ENCODE results near the gene MID1.
A peak's percentile ranks its signal among the peaks of the same experiment; 100 is the strongest.
"Not testable (repeated sequence)": the region's sequence is repeated elsewhere in the genome, so short reads cannot be mapped to it uniquely, and the experiment has no call there.

Gene MID1

DNA sequence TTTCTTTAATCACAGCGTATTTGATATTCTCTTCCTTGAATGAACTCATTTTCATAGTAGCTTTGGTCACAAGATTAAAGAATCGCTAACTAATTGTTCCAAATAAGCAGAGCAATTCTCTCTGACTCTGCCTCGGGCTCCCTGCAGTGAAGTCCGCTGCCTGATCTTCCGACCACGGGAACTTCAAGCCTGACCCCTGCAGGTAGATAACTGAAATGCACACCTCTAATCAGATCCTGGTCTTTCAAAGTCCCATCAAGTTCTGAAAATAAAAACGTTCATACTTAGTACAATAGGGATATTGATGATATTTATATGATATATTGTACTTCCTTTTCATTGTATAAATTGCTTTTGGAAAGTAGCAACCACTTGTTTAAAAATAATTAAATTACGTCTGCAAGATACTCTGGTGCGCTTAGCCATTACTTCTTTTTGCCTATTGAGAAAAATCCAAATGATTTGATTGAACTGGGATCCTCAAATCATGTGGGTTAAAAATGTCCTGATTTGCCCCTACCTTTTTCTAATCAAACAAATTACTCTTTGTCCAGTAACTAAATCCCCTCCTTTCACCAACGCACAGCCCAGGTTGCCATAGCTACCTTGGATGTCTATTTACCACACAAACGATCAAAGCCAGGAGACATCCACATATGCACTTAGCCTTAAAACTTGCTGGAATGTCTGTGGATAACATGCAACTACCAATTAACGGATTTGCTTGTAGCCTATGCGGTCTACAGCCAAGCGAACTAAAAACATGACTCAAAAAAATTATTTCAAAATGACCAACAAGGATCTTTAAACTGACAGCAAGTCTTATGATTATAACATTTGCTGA lies 4.2 kb downstream of the MID1 start:
- DNase-seq: peak; percentile 63

DNA sequence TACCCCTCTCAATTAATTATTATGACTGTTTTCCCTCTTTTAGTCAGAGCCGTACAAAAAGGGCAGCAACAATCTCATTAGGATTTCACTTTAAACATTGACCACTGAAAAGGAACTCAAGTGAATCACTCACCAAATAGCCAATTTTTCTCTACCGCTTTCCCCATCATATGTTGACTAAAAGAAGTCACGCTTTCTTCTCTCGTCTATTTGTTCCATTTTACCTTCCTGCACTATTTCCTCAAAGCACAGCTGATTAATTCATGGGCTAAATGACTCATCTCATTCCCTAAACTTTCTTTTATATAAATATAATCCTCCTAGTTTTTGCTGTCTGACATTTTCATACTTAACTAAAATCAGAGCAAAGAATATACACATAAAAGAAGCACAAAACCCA lies 8.2 kb downstream of the MID1 start:
- DNase-seq: no peak

DNA sequence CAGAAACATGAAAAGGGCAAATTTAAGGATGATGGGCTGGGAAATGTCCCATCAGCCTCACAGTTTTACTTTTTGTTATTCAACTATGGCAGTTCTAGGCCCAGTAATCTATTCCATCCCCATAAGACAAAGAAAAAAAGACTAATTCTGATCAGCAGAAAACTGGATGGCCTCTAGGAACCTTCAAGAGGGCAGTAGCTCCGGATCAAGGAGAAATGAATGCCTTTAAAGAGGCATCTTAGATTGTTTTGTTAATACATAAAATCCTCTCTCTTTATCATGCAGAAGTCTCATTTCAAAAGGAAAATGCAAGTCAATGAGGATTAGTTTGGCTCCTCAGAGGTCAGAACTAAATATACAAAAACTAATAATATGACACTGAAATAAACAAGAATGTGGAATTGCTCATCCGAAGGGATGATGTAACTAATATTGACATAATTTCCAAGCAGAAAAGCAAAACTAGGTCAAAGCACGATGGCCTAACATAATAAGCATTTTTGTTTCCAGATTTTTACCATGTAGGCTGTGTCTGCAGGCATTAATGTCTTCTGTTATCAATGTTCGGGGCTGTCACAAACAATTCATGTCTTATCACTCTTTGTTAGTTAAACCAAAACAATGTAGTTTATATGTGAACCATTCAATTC lies 8.8 kb downstream of the MID1 start:
- no peak for DNase-seq

DNA sequence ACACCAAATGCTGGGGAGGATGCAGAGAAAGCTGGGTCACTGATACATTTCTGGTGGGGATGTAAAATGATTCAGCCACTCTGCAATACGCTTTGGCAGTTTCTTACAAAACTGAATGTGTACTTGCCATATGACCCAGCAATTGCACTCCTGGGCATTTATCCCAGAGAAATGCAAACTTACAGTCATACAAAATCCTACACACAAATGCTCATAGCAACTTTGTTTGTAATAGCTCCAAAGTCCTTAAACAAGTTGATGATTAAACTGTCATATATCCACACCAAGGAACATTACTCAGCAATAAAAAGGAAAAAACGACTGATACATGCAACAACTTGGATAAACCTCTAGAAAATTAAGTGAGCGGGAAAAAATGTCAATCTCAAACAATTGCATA lies 12.3 kb downstream of the MID1 start:
- no peak for DNase-seq

DNA sequence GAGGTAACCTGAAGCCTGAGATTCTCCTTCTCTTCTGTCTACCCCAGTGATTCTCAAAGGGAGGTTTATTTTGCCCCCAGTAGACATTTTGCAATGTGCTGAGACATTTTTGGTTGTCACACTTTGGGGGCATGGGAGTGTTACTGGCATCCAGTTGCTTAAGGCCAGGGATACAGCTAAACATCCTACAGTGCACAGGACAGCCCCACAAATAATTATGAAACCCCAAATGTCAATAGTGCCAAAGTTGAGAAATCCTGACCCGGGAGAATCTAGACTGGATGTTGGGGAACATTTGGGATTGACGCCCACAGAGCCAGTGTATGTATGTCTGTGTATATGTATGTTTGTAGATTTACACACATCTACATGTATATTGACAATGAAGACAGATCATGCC lies 13.2 kb downstream of the MID1 start:
- no peak for DNase-seq

DNA sequence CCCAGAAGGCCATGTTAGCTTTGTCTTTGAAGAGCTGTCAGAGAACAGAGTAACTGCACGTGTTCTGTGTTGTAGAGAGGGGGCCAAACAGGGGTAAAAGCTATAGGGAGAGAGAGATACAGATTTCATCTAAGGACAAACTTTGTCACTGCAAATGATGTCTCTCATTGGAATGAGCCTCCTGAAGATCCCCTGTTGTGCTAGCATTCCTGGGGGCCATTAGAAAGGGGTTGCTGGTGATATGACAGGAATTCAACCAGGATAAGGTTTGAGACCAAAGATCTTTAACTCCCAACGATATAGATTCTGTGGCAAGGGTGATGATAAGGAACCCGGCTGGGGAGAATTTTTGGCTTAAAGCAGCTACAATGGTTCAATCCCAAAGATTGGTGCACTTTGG lies 16.8 kb downstream of the MID1 start:
- DNase-seq: no peak

DNA sequence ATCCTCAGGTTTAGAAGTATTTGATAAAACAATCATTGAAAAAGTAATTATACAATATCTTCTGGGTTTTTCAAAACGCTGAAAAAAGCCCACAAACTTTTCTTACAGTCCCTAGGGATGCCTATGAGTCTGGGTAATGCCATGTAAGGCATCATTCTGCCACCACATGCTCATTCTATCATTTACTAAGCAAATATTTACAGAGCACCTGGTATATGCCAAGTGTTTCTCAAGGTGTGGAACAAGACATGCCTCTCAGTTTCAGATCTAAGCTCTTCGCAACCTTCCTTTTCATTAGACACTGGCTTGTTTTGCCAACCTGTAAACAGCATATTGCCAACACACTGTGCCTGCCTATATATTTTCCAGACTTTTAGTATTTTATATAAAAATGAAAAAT lies 17.7 kb downstream of the MID1 start:
- DNase-seq: no peak

DNA sequence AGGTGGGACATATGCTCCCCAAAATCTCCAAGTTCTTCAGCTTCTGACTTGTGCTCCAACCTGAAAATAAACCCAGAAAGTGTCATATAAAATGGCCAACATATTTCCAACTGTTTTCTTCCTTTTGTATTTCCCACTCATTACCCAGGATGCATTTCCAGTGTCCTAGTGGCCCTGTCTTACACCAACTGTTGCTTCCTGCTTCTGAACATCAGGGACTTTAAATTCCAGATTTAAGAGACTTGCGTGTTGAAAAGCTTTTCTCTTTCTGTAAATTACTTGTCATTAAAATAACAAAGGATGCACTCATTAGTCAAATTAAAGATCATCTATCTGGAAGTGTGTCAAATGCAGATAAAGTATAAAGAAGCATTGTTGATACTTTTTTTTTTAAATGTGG lies 19.9 kb downstream of the MID1 start:
- no peak for DNase-seq

DNA sequence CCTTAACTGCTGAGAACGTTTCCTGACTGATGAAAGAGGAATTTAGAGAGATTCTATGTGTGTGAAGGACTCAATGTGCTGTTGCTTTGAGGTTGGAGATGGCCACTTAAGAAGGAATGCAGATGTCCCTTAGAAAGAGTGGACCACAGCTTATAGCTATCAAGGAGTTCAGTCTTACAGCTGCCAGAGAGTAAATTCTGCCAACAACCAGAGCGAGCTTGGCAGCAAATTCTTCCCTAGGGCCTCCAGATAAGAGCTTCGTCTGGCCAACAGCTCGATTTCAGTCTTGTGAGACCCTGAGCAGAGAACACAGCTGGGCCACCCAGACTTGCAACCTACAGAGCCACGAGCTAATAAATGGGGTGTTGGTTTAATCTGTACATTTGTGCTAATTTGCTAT lies 21.8 kb downstream of the MID1 start:
- no peak for DNase-seq

DNA sequence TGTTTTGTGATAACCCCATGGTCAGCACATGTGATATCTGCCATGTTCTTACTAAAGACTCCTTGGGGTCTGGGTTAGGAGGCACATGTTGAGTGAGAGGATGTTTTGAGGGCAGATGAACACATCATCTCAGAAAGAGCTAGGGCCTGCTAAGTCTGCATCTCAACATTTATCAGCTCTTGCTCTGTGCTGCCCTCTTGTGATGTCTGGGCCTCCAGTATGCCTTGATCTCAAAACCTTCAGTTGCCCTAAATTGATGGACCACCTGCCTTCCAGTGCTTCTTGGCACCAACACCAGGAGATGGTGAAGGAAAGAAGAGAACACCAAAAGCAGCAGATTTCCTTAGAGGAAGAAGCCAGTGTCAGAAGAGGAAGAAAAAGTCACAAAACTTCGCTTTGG lies 22.5 kb downstream of the MID1 start:
- DNase-seq: peak; percentile 55

DNA sequence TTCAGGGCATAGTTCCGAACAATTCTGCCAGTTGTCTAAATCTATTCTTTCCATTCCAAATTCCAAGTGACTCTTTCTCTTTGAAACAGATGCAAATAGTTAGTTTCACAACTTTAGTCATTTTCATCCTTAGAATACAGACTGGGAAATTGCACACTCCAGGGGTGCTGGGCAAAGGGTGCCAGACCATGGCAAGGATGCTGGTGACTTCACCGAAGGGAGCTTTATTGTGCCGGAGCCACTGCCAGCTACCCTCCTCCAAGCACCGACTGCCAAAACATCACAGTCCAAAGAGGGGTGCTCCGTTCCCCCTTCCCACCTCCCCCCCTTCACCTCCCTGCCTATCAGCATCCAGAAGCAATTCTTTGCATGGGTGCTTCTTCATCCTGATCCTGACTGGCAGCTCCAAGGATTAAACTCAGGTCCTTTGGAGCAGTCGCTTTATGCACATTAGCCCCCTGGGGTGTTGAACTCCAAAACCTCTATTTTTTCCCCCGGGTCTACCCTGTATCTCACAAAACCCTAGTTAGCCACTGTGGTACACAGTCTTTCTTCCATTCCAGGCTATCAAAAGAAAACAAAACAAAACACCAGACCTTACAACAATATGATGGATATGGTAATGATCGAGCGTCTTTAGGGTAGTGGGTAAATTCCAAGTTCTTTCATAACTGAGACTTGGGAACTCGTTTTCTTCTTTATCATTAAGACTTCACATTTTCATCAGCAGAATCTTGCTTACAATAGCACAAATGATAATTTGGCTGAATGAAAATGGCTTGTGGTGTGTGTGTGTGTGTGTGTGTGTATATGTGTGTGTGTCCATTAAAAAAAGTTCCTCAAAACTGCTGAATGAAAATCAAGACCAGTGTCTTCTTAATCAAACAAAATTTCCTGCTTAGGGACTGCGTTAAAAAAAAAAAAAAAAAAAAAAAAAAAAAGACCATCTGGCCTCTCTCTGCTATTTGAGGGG lies 28.7 kb downstream of the MID1 start:
- no peak for DNase-seq

DNA sequence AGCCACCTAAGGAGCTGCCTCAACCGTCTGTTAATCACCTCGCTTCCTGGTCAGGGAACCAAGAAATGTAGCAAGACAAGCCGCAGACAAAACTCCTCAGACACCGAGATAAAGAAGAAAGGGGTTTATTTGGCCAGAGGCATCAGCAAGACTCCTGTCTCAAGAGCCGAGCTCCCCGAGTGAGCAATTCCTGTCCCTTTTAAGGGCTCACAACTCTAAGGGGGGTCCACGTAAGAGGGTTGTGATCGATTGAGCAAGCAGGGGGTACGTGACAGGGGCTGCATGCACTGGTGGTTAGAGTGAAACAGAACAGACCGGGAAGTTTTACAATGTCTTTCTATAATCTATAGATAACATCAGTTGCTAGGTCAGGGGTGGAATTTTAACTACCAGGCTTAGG lies 30.6 kb downstream of the MID1 start:
- DNase-seq: not testable (repeated sequence)

DNA sequence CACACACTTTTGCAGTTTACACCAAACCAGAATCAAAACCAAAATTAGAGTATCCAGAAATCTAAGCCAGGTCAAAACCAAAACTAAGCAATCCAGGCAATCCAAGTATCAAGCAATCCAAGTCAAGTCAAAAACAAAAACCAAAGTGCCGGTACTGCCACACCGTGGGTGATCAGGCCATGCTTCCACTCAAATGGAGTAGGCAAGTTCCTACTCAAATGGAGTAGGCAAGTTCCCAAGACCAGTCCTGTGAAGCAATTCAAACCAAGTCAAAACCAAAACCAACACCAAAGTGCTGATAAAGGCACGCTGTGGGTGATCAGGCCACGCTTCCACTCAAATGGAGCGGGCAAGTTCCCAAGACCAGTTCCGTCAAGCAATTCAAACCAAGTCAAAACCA lies 31.3 kb downstream of the MID1 start:
- DNase-seq: no peak

DNA sequence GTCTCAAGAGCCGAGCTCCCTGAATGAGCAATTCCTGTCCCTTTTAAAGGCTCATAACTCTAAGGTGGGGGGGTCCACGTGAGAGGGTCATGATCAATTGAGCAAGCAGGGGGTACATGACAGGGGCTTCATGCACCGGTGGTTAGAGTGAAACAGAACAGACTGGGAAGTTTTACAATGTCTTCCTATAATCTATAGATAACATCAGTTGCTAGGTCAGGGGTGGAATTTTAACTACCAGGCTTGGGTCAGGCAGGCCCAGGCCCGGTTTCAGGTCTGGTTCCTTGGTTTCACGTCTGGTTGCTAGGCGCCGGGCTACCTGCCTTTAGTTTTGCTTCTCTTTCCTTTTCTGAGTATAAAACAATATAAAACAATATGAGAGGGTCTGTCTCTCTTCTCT lies 35.5 kb downstream of the MID1 start:
- not testable (repeated sequence) for DNase-seq

DNA sequence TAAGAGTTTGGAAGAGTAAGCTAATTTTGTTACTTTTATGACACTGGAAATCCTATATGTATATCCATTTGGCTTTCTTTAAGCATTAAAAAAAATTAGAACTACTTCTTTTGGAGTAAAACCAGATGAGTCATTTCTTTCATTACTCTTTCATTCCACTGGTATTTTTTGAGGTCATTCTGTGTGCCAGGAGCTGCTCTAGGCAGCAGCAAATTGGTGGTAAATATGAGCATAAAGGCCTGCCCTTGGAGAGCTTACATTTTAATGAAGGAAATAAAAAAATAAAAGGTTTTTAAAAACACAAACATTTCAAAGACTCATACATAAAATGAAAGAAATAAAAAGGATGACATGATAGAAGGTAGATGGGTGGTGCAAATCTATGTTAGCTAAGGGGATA lies 37.4 kb downstream of the MID1 start:
- no peak for DNase-seq

DNA sequence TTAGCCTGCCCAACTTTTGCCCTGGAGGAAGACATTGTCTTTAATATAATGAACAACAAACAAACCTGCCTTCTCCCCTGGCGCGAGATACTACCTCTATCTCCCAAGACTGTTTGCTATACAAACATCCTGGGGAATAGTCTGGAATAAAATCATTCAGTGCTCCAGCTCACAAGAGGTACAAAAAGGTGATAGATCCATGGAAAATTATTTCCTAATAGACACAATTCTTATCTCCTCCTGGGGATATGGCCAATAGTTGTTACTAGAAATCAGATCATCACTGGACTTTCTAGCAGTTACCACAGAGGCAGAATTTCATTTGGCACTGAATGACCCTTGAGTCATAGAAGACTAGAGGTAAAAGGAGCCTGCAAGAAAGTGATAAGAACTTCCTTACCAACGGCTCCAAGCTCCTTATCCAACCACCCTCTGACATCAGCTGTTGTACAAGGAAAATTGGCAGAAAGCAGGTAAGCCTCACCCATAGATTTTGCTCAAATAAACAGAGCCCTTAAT lies 38.1 kb downstream of the MID1 start:
- DNase-seq: peak; percentile 70

DNA sequence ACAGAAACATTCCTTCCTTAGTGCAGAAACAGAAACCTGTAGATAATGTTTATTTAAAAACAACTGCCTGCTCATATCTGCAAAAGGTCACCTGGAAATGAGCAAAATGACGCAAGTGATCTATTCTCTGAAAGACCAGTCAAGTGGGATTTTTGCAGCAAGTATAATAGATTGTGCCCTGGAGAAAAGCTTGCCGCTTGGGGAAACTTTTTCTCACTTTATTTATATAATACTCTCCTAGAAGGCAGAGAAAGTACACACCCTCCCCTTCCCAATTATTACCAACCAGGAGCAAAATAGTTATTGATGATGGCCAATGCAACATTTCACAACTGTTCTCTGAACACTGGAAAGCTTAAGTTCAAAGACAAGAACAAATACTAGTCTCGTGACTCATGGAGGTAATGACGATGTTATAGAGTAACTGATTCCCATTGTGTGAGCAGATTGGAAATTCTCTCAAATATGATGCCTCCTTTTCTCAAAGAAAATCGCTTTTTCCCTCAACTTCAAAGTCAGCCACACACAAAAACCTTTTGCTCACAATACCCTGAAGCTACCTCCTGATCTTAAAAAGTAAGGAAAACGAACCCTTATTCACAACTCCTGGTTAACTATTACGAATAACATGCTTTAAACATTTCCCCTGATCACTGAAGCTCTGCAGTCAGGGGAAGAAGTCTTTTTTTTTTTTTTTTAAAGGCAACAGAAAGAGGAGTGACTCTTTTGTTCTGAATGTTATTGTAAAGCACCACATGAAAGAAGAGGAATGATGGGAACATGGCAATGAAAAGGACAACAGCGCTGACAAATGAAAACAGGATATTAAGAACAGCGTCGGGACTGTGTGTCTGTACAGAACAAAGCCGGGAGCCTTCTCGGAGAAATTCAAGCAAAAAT lies 41.0 kb downstream of the MID1 start:
- DNase-seq: no peak

DNA sequence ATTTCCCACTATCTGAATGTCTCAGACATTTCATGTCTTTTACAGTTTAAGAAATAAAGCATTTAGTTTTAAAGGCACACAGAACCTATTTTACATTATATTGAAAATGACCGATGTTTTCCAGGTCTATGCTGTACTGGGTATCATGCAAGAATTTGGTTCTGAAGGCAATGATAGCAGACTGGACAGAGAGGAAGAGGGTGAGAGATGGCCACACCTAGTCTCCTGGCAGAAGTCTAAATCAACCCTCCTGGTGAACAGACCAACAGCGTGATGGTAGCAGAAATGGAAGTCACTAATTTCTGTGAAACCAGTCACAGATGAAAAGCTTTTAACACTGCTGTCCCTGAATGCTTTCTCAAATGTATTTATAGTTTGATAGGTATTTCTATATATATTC lies 41.9 kb downstream of the MID1 start:
- DNase-seq: no peak

DNA sequence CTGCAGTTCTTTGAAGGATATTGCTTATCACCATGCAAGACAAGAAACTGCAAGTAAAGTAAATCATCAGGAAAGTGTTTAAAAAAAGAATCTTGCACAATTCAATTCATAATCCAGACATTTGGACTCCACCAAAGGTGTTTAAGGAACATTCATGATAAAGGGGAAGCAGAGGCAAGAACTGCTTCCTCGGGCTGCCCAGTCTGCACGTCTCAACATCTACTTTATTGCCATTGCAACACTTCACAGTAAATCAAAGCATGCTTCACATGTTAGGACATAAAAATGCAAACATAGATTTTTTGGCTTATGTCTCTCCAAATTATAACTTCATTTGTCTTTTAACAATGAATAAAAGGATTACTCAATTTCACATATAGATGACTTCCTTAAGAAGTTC lies 42.5 kb downstream of the MID1 start:
- DNase-seq: peak; percentile 6

DNA sequence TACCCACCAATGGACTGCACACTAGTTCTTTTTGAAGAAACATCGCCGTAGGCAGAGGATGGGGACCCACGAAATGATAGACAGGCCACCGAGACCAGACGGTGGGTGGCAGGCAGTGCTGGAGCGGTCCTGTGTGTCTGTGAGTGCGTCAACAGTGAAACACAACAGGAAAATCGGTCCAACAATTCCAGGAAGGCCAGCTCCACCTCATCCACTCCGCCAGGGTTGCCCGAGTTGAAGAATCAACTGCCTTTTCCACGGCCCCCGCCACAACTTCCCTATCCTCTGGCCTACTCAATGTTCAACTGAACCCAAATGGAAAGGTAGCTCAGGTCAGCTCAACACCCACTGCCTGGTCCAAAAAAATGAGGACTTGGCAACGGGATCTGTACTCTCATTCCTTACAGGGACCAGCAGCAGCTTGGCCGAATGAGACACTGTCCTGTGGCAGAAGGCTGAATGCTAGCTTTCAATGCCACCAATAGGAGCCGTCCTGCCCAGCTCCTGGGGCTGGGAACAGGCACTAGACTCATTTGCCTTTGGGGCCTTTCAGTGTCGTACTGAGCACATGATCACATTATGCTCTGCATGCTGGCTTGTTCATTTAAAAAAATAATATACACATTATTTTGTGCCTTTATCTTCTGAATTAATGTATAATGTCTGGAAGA lies 43.5 kb downstream of the MID1 start:
- DNase-seq: no peak

DNA sequence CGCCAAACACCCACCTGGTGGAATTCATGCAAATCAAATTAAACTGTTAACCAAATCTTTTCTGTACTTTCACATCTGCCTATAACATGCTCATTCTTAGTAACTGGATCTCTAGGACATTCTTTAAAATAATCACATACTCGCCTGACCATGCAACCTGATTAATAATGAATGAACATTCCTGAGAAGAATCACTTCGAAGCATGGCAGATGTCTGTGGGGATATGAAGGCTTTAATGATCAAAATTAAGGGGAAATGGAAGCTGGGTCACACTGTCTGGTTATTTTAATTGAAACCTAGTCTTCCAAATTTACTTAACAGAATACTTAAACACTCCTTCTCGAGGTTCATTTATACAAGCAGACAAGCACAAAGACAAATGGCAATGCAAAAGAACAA lies 44.2 kb downstream of the MID1 start:
- DNase-seq: no peak

DNA sequence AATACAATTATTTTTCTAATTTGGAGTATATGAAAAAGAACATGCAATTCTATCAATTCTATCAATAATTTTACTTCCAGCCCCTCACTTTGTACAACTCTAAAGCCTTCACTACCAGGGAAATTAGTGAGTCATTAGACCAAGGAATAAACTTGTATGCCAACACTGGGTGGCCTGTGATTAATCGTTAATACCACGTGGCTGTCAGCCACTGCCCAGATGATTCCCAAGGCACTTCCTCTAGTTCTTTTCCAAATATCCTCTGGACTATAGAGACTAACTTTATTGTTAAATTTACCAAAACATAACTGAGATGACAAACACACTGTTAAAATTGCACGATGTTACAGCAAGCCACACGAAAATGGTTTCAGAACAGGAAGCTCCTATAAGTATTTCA lies 45.7 kb downstream of the MID1 start:
- DNase-seq: no peak

Measured in hematopoietic multipotent progenitor cell treated with erythropoietin and hydrocortisone succinate and interleukin-3 and kit ligand, for 4 days (in vitro differentiated cells).